Measurements from ENCODE around the gene RPAP3. TPM values are rescaled to one million over a fixed set of nuclear protein-coding genes. Genes with fewer than 3 reads are reported as not detected.

Gene RPAP3
- total RNA-seq (2022) (16.2 and 22.5 TPM in 2 replicates), Bru-seq, nascent RNA (percentile 72 among the genes with signal in this experiment), BruChase-seq, experiment 1, labeled RNA remaining after a 6-hour chase (percentile 75 among the genes with signal in this experiment), BruChase-seq, experiment 2, labeled RNA remaining after a 2-hour chase (percentile 74 among the genes with signal in this experiment)
- long read RNA-seq, full-length matches to known transcripts: 25 of 36 reads
- long read RNA-seq, partial matches to known transcripts: 6 of 36 reads
- long read RNA-seq, other reads (novel, unspliced or antisense): 5 of 36 reads

- intact Hi-C loops (cut with micrococcal nuclease): no loop called here
- TF ChIP-seq CTCF (IDR thresholded peaks at IDR 0.05; ENCODE audit: unreplicated experiment): peak; percentile 59
- CTCF ChIA-PET: interaction anchor here (0.6 to 2.1 kb wide), 17 partner anchors 8 to 133 kb away, joined by 3 to 11 read pairs (median 6); no protein-coding TSS in a partner anchor
- BruUV-seq (replicated peaks): TSS peak; percentile 44
- Mint-ChIP-seq H3K36me3 (ENCODE audit: insufficient read depth, unreplicated experiment) (peaks cover 8% of the 10 kb centered on the region), H3K27ac (ENCODE audit: low read depth, unreplicated experiment) (peak within 1 kb of the TSS; percentile 90), H3K4me1 (ENCODE audit: insufficient read depth, unreplicated experiment) (peaks cover 30% of the 10 kb centered on the region), H3K9me3 (ENCODE audit: unreplicated experiment) (no peaks in the 10 kb centered on the region), H3K27me3 (ENCODE audit: insufficient read depth, unreplicated experiment) (no peaks in the 10 kb centered on the region), H3K4me3 (ENCODE audit: unreplicated experiment) (peak within 1 kb of the TSS; percentile 88)
- peak; percentile 93 for DNase-seq (ENCODE audit: unreplicated experiment)
- POLR2A ChIA-PET: interaction anchor here (0.5 to 2.6 kb wide), 21 partner anchors 10 to 1715 kb away, joined by 3 to 14 read pairs (median 3); partner anchors contain the start of genes RAPGEF3 and SCAF11
Observed at GRCh38 chr12:47705566-47706425, at the start of gene RPAP3. TSS of gene RPAP3 (minus strand) at chr12:47706030. CDS start at chr12:47702840, 3,190 bp downstream.

- intact Hi-C loops (cut with micrococcal nuclease): no loop called here
- H3K9me3 Mint-ChIP-seq (ENCODE audit: unreplicated experiment): no peaks in the 10 kb centered on the region
- H3K4me3 Mint-ChIP-seq (ENCODE audit: unreplicated experiment): no peak overlapping the region
- BruUV-seq (replicated peaks): no TSS peak
- H3K27me3 Mint-ChIP-seq (ENCODE audit: insufficient read depth, unreplicated experiment): no peaks in the 10 kb centered on the region
- H3K36me3 Mint-ChIP-seq (ENCODE audit: insufficient read depth, unreplicated experiment): peaks cover 6% of the 10 kb centered on the region
- no peak for DNase-seq (ENCODE audit: unreplicated experiment)
- TF ChIP-seq CTCF (IDR thresholded peaks at IDR 0.05; ENCODE audit: unreplicated experiment): no peak
- POLR2A ChIA-PET: interaction anchor here (0.9 to 3.0 kb wide), 7 partner anchors 8 to 74 kb away, joined by 3 to 22 read pairs (median 4); partner anchors contain the start of gene SLC48A1
- CTCF ChIA-PET: interaction anchor here (0.6 to 14.4 kb wide), 8 partner anchors 8 to 75 kb away, joined by 3 to 262 read pairs (median 8); partner anchors contain the start of gene SLC48A1
- H3K4me1 Mint-ChIP-seq (ENCODE audit: insufficient read depth, unreplicated experiment): peaks cover 32% of the 10 kb centered on the region
- H3K27ac Mint-ChIP-seq (ENCODE audit: low read depth, unreplicated experiment): no peak overlapping the region
Observed at GRCh38 chr12:47754881-47755280, 49.1 kb upstream of the RPAP3 start.

- POLR2A ChIA-PET: interaction anchor here (0.6 to 4.6 kb wide), 9 partner anchors 9 to 1096 kb away, joined by 3 to 22 read pairs (median 4); partner anchors contain the start of gene SLC48A1
- H3K4me3 Mint-ChIP-seq (ENCODE audit: unreplicated experiment): no peak overlapping the region
- CTCF ChIA-PET: interaction anchor here (0.7 to 14.4 kb wide), 6 partner anchors 9 to 149 kb away, joined by 3 to 262 read pairs (median 6); partner anchors contain the start of gene SLC48A1
- peaks cover 32% of the 10 kb centered on the region for H3K4me1 Mint-ChIP-seq (ENCODE audit: insufficient read depth, unreplicated experiment)
- TSS peak; percentile 83 for BruUV-seq (replicated peaks)
- H3K27ac Mint-ChIP-seq (ENCODE audit: low read depth, unreplicated experiment): peak overlapping the region; percentile 89
- H3K27me3 Mint-ChIP-seq (ENCODE audit: insufficient read depth, unreplicated experiment): no peaks in the 10 kb centered on the region
- peak; percentile 88 for DNase-seq (ENCODE audit: unreplicated experiment)
- intact Hi-C loops (cut with micrococcal nuclease): no loop called here
- peaks cover 6% of the 10 kb centered on the region for H3K36me3 Mint-ChIP-seq (ENCODE audit: insufficient read depth, unreplicated experiment)
- no peak for TF ChIP-seq CTCF (IDR thresholded peaks at IDR 0.05; ENCODE audit: unreplicated experiment)
- no peaks in the 10 kb centered on the region for H3K9me3 Mint-ChIP-seq (ENCODE audit: unreplicated experiment)
Observed at GRCh38 chr12:47754126-47754525, 48.3 kb upstream of the RPAP3 start.
